ENCODE data around the gene LYSMD1.
A peak's percentile ranks its signal among the peaks of the same experiment; 100 is the strongest.

Gene LYSMD1

DNA sequence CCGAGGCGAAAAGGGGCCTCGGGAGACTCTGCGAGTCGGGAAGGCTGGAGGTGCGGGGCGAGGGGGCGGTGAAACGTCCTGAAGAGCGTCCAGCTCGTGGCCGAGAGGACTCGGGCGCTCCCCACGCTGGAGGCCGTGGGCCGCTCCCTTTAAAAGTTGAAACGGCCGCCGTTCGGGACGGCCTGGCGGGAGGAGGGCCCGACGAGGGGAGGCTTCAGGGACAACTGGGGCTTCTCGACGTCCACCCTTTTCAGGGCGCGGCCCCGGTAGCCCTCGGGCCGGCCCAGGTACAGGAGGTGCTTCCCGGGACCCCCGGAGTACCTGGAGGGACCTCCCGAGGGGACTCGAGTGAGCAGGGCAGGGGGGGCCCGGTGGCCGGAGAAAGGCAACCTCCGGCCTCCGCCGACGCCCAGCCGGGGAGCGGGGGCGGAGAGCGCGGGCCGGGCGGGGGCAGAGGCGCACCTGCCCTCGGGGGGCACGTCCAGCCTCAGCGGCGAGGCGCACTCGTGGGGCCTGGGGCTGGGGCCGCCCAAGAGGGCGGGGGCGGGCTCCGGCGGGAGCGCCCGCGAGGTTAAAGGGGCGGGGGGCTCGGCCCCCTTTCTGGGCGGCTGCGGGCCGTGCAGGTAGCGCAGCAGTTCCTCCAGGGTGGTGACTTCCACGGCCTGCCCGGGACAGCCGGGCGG lies 33.2 kb downstream of the LYSMD1 start:
- no peak for DNase-seq (ENCODE audit: low read depth, low spot score)
- no peak overlapping the region for H3K4me3 ChIP-seq (ENCODE audit: low read depth, low read length)
- in situ Hi-C loops (cut with HindIII; ENCODE audit: low sequenced_read_pairs) = no loop called here
- TF ChIP-seq, protein P1, sequence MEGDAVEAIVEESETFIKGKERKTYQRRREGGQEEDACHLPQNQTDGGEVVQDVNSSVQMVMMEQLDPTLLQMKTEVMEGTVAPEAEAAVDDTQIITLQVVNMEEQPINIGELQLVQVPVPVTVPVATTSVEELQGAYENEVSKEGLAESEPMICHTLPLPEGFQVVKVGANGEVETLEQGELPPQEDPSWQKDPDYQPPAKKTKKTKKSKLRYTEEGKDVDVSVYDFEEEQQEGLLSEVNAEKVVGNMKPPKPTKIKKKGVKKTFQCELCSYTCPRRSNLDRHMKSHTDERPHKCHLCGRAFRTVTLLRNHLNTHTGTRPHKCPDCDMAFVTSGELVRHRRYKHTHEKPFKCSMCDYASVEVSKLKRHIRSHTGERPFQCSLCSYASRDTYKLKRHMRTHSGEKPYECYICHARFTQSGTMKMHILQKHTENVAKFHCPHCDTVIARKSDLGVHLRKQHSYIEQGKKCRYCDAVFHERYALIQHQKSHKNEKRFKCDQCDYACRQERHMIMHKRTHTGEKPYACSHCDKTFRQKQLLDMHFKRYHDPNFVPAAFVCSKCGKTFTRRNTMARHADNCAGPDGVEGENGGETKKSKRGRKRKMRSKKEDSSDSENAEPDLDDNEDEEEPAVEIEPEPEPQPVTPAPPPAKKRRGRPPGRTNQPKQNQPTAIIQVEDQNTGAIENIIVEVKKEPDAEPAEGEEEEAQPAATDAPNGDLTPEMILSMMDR (IDR thresholded peaks at IDR 0.05; ENCODE audit: low read depth, low read length) = no peak

GRCh38 chr1:151131701-151132334 lies 33.9 kb downstream of the LYSMD1 start:
- in situ Hi-C loops (cut with HindIII; ENCODE audit: low sequenced_read_pairs) = no loop called here
- peak; percentile 9 for DNase-seq (ENCODE audit: low read depth, low spot score)
- TF ChIP-seq, protein P1 (IDR thresholded peaks at IDR 0.05; ENCODE audit: low read depth, low read length) = no peak
- H3K4me3 ChIP-seq (ENCODE audit: low read depth, low read length) = peak overlapping the region; percentile 29

- TF ChIP-seq, protein P1 (IDR thresholded peaks at IDR 0.05; ENCODE audit: low read depth, low read length) = no peak
- in situ Hi-C loops (cut with HindIII; ENCODE audit: low sequenced_read_pairs) = no loop called here
These were observed 34.6 kb downstream of the LYSMD1 start for GRCh38 chr1:151130987-151131586.

GRCh38 chr1:151128800-151129199 lies 36.9 kb downstream of the LYSMD1 start:
- TF ChIP-seq, protein P1 (IDR thresholded peaks at IDR 0.05; ENCODE audit: low read depth, low read length) = no peak
- no peak overlapping the region for H3K4me3 ChIP-seq (ENCODE audit: low read depth, low read length)
- no peak for DNase-seq (ENCODE audit: low read depth, low spot score)
- in situ Hi-C loops (cut with HindIII; ENCODE audit: low sequenced_read_pairs) = no loop called here

More at GRCh38 chr1:151130987-151131586, 34.6 kb downstream of the LYSMD1 start:
- peak overlapping the region; percentile 29 for H3K4me3 ChIP-seq (ENCODE audit: low read depth, low read length)
- peak; percentile 88 for DNase-seq (ENCODE audit: low read depth, low spot score)

DNA sequence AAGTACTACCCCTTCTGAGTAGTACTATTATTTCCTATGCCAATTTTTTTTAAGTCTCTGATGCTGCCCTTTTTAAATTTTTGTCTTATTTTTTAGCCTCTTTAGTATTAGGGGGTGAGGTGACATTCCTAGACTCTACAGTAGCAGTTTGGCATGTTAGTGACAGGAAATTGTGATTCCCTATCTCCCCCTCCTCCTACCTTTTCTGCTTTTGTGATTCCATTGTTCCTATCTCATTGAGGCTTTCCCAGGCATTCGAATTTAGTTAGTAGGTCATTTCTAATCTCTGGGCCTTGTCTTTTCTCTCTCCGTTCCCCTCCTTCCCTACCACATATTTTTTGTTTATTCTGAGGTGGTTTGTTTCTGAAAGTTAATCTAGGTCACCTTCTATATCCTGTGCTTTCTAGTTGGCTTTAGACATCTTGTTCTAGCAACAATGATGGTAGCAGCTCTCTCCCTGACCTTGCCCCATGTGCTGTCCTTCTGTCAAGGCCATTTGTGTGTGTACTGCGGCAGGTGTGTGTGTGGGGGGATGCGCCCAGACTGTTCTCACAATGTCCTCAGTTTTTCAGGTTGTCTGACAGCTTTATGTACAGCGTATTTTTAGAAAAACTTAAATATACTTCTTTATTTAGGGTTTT lies 40.8 kb downstream of the LYSMD1 start:
- in situ Hi-C loops (cut with HindIII; ENCODE audit: low sequenced_read_pairs) = no loop called here
- no peak overlapping the region for H3K4me3 ChIP-seq (ENCODE audit: low read depth, low read length)
- TF ChIP-seq, protein P1 (IDR thresholded peaks at IDR 0.05; ENCODE audit: low read depth, low read length) = no peak
- DNase-seq (ENCODE audit: low read depth, low spot score) = no peak

- no peak overlapping the region for H3K4me3 ChIP-seq (ENCODE audit: low read depth, low read length)
- in situ Hi-C loops (cut with HindIII; ENCODE audit: low sequenced_read_pairs) = no loop called here
- DNase-seq (ENCODE audit: low read depth, low spot score) = no peak
- TF ChIP-seq, protein P1 (IDR thresholded peaks at IDR 0.05; ENCODE audit: low read depth, low read length) = no peak
These were observed 51.8 kb downstream of the LYSMD1 start for GRCh38 chr1:151113877-151114276.

All from astrocyte of the spinal cord (primary cell).